Measurements from ENCODE around the gene CASP12.

The CASP12 gene

GRCh38 chr11:104892723-104893511, 5.3 kb downstream of the CASP12 start:
- H3K27ac ChIP-seq: no peak overlapping the region
- ChIA-PET POLR2A (ENCODE audit: low non-redundant PET) (no interaction called here), CTCF (no interaction called here)
- no peak for TF ChIP-seq CTCF (conservative IDR thresholded peaks at IDR 0.05; ENCODE audit: low read depth)
- DNase-seq (ENCODE audit: low spot score): no peak

GRCh38 chr11:104891135-104891534, 7.1 kb downstream of the CASP12 start:
- H3K27ac ChIP-seq: no peak overlapping the region
- CTCF ChIA-PET: no interaction called here
- TF ChIP-seq CTCF (conservative IDR thresholded peaks at IDR 0.05; ENCODE audit: low read depth): no peak
- POLR2A ChIA-PET (ENCODE audit: low non-redundant PET): no interaction called here
- no peak for DNase-seq (ENCODE audit: low spot score)

- ChIA-PET CTCF (no interaction called here), POLR2A (ENCODE audit: low non-redundant PET) (no interaction called here)
- no peak overlapping the region for H3K27ac ChIP-seq
Observed at GRCh38 chr11:104883342-104883741, 14.9 kb downstream of the CASP12 start.

GRCh38 chr11:104881117-104881794, 17.0 kb downstream of the CASP12 start:
- CTCF ChIA-PET: no interaction called here
- POLR2A ChIA-PET (ENCODE audit: low non-redundant PET): no interaction called here
- no peak overlapping the region for H3K27ac ChIP-seq
- TF ChIP-seq CTCF (conservative IDR thresholded peaks at IDR 0.05; ENCODE audit: low read depth): no peak
- DNase-seq (ENCODE audit: low spot score): no peak

More at GRCh38 chr11:104883342-104883741, 14.9 kb downstream of the CASP12 start:
- DNase-seq (ENCODE audit: low spot score): peak; percentile 12
- no peak for TF ChIP-seq CTCF (conservative IDR thresholded peaks at IDR 0.05; ENCODE audit: low read depth)

GRCh38 chr11:104879514-104880190, 18.6 kb downstream of the CASP12 start:
- CTCF ChIA-PET: interaction anchor here (0.6 kb wide), 1 partner anchor 24 kb away, joined by 3 read pairs; no protein-coding TSS in a partner anchor
- no peak for TF ChIP-seq CTCF (conservative IDR thresholded peaks at IDR 0.05; ENCODE audit: low read depth)
- H3K27ac ChIP-seq: no peak overlapping the region
- POLR2A ChIA-PET (ENCODE audit: low non-redundant PET): no interaction called here
- no peak for DNase-seq (ENCODE audit: low spot score)

- CTCF ChIA-PET: no interaction called here
- POLR2A ChIA-PET (ENCODE audit: low non-redundant PET): no interaction called here
- TF ChIP-seq CTCF (conservative IDR thresholded peaks at IDR 0.05; ENCODE audit: low read depth): no peak
- H3K27ac ChIP-seq: no peak overlapping the region
- no peak for DNase-seq (ENCODE audit: low spot score)
Observed at GRCh38 chr11:104876861-104877431, 21.3 kb downstream of the CASP12 start.
